Ishikawa (cell line): ENCODE measurements around the gene ASXL3.

Experiments
- EGR1 ChIP-seq: IDR thresholded peaks from 2 replicates; pipeline ENCODE4 v1.6.1; 2012
- NFIC ChIP-seq: IDR thresholded peaks from 2 replicates; pipeline ENCODE4 v1.6.1; 2012
- TAF1 ChIP-seq: IDR thresholded peaks from 2 replicates; pipeline ENCODE4 v1.6.1; 2012; ENCODE audit warnings: low read depth, mild to moderate bottlenecking
- TEAD4 ChIP-seq: IDR thresholded peaks from 2 replicates; pipeline ENCODE4 v1.6.1; 2012
- YY1 ChIP-seq: IDR thresholded peaks from 2 replicates; pipeline ENCODE4 v1.6.1; 2012; ENCODE audit warnings: low read depth
- ZBTB7A ChIP-seq: IDR thresholded peaks from 2 replicates; pipeline ENCODE4 v1.6.1; 2012; ENCODE audit warnings: low read depth
- TF ChIP-seq, protein P1 (sequence below): IDR thresholded peaks from 2 replicates; pipeline ENCODE4 v1.6.1; 2012; ENCODE audit warnings: low read depth, mild to moderate bottlenecking
- TF ChIP-seq, protein P2 (sequence below): IDR thresholded peaks from 2 replicates; pipeline ENCODE4 v1.6.1; 2012

DNA sequence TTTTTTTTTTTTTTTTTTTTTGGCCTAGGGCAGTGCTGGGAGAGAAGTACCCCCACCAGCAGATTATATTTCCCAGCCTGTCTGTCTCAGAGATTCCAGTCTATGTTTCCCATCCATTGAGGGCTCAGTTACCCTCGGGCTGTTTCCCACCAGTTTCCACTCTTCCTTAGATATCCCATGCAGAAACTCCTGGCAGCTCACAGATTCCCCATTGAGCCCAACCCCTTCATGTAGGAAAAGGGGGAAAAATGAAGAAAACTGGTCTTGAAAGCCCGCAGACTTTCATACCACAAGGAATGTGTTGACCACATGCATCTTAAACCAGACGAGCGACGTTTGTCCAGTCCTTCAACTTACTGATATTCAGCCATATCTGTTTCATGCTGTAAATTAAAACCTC is 15.2 kb downstream of the ASXL3 start:
- TF ChIP-seq, protein P1, sequence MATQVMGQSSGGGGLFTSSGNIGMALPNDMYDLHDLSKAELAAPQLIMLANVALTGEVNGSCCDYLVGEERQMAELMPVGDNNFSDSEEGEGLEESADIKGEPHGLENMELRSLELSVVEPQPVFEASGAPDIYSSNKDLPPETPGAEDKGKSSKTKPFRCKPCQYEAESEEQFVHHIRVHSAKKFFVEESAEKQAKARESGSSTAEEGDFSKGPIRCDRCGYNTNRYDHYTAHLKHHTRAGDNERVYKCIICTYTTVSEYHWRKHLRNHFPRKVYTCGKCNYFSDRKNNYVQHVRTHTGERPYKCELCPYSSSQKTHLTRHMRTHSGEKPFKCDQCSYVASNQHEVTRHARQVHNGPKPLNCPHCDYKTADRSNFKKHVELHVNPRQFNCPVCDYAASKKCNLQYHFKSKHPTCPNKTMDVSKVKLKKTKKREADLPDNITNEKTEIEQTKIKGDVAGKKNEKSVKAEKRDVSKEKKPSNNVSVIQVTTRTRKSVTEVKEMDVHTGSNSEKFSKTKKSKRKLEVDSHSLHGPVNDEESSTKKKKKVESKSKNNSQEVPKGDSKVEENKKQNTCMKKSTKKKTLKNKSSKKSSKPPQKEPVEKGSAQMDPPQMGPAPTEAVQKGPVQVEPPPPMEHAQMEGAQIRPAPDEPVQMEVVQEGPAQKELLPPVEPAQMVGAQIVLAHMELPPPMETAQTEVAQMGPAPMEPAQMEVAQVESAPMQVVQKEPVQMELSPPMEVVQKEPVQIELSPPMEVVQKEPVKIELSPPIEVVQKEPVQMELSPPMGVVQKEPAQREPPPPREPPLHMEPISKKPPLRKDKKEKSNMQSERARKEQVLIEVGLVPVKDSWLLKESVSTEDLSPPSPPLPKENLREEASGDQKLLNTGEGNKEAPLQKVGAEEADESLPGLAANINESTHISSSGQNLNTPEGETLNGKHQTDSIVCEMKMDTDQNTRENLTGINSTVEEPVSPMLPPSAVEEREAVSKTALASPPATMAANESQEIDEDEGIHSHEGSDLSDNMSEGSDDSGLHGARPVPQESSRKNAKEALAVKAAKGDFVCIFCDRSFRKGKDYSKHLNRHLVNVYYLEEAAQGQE, result no peak
- no peak for TF ChIP-seq YY1
- TF ChIP-seq TAF1, result no peak
- TF ChIP-seq, protein P2, sequence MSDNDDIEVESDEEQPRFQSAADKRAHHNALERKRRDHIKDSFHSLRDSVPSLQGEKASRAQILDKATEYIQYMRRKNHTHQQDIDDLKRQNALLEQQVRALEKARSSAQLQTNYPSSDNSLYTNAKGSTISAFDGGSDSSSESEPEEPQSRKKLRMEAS, result no peak
- TF ChIP-seq NFIC, result no peak
- TF ChIP-seq EGR1, result no peak
- TF ChIP-seq ZBTB7A, result no peak
- TF ChIP-seq TEAD4, result no peak
